GM23248 (cell line): ENCODE measurements around the gene CDH22. TPM values are rescaled to one million over a fixed set of nuclear protein-coding genes. Genes with fewer than 3 reads are reported as not detected.

Experiments
- DNase-seq: peaks from one replicate; pipeline ENCODE4 v3.0.0-alpha.2; 2015
- H2AFZ ChIP-seq: fragments of 200-600 bp; sonication (generic); 2 replicates; pipeline ENCODE4 v1.6.1; 2016; ENCODE audit warnings: antibody characterized with exemption
- H3F3A ChIP-seq: fragments of 200-600 bp; sonication (generic); 2 replicates; pipeline ENCODE4 v1.6.1; 2016; ENCODE audit warnings: mild to moderate bottlenecking, antibody characterized with exemption, mixed run types; ENCODE audit not compliant: insufficient read depth
- H3K27ac ChIP-seq: fragments of 200-600 bp; sonication (generic); 2 replicates; pipeline ENCODE4 v1.5.1; 2016; ENCODE audit warnings: mild to moderate bottlenecking
- H3K27me3 ChIP-seq: fragments of 200-600 bp; sonication (generic); replicated peaks from 2 replicates; pipeline ENCODE4 v1.6.1; 2016; ENCODE audit warnings: mild to moderate bottlenecking; ENCODE audit not compliant: insufficient read depth
- H3K36me3 ChIP-seq: fragments of 200-600 bp; sonication (generic); 2 replicates; pipeline ENCODE4 v1.6.1; 2016; ENCODE audit warnings: low read depth, mild to moderate bottlenecking
- H3K4me1 ChIP-seq: fragments of 200-600 bp; sonication (generic); 2 replicates; pipeline ENCODE4 v1.6.1; 2016; ENCODE audit warnings: mild to moderate bottlenecking; ENCODE audit not compliant: insufficient read depth
- H3K4me2 ChIP-seq: fragments of 200-600 bp; sonication (generic); one replicate; pipeline ENCODE4 v1.6.1; 2016; ENCODE audit warnings: mild to moderate bottlenecking; ENCODE audit not compliant: unreplicated experiment
- H3K4me3 ChIP-seq: fragments of 200-600 bp; sonication (generic); 2 replicates; pipeline ENCODE4 v1.5.1; 2016; ENCODE audit warnings: mild to moderate bottlenecking
- H3K79me2 ChIP-seq: fragments of 200-600 bp; sonication (generic); 2 replicates; pipeline ENCODE4 v1.6.1; 2016; ENCODE audit warnings: mild to moderate bottlenecking; ENCODE audit not compliant: insufficient read depth
- H3K9ac ChIP-seq: fragments of 200-600 bp; sonication (generic); 2 replicates; pipeline ENCODE4 v1.6.1; 2016; ENCODE audit warnings: mild to moderate bottlenecking
- H3K9me2 ChIP-seq: fragments of 200-600 bp; sonication (generic); 2 replicates; pipeline ENCODE4 v1.6.1; 2016; ENCODE audit warnings: mixed run types, mild to moderate bottlenecking, moderate library complexity; ENCODE audit not compliant: insufficient read depth
- H3K9me3 ChIP-seq: fragments of 200-600 bp; sonication (generic); one replicate; pipeline ENCODE4 v1.6.1; 2017; ENCODE audit warnings: low read depth
- H4K20me1 ChIP-seq: fragments of 200-600 bp; sonication (generic); 2 replicates; pipeline ENCODE4 v1.6.0; 2016; ENCODE audit not compliant: insufficient read depth
- EZH2 ChIP-seq: fragments of 200-600 bp; sonication (generic); IDR thresholded peaks from 2 replicates; pipeline ENCODE4 v1.6.1; 2018; ENCODE audit warnings: antibody characterized with exemption, mild to moderate bottlenecking; ENCODE audit not compliant: insufficient read depth, poor library complexity, severe bottlenecking
- EZH2phosphoT487 ChIP-seq: fragments of 200-600 bp; sonication (generic); IDR thresholded peaks from 2 replicates; pipeline ENCODE4 v1.6.1; 2018; ENCODE audit warnings: antibody characterized with exemption, moderate library complexity, mild to moderate bottlenecking, low read depth; ENCODE audit not compliant: insufficient read depth
- WGBS, 2 experiments: methylation state at CpG; one replicate each; pipeline ENCODE4 v1.1.6; 2015 to 2017; ENCODE audit warnings: low lambda C conversion rate in 2 of 2, low coverage in 1 of 2; ENCODE audit errors: missing lambda C conversion rate in 2 of 2; 5-methylcytosine and 5-hydroxymethylcytosine counted together
- in situ Hi-C: fragments of 300-500 bp; cut with MboI; formaldehyde crosslinking; loops from 2 replicates; pipeline ENCODE4 v1.15.0; 2020
- polyA plus RNA-seq: library from polyadenylated mRNA; unstranded; fragments of >200 nt; fragmentation: Nextera tagmentation; extraction: Ambion mirVana; gene quantifications from 2 replicates; pipeline ENCODE4 v1.2.1, GENCODE V29; 2016
- total RNA-seq: library from RNA; depleted of rRNA; stranded (reverse); fragments of >200 nt; shearing (Covaris generic); gene quantifications from 2 replicates; pipeline ENCODE4 v1.2.3, GENCODE V29; 2014

The CDH22 gene
- total and polyA plus RNA-seq, 2 experiments from 2014 or later = not detected

GRCh38 chr20:46334303-46334904 is 26.1 kb upstream of the CDH22 start:
- Histone ChIP-seq H4K20me1 (no peaks in the 10 kb centered on the region), H3K9me2 (no peaks in the 10 kb centered on the region), H3K4me1 (no peaks in the 10 kb centered on the region), H3K9me3 (no peaks in the 10 kb centered on the region), H3F3A (no peaks in the 10 kb centered on the region), H3K36me3 (no peaks in the 10 kb centered on the region), H3K4me2 (no peak overlapping the region), H3K9ac (no peak overlapping the region), H3K27ac (no peak overlapping the region), H3K79me2 (no peaks in the 10 kb centered on the region), H2AFZ (no peak overlapping the region), H3K4me3 (no peak overlapping the region), H3K27me3 (peaks cover 53% of the 10 kb centered on the region)
- DNase-seq = no peak
- in situ Hi-C loops = no loop called here
- TF ChIP-seq EZH2phosphoT487 (no peak), EZH2 (no peak)
- 38 to 40% methylated on average over 9 of the region's 9 CpGs for WGBS, 2 experiments

GRCh38 chr20:46333161-46333991 is 25.1 kb upstream of the CDH22 start:
- H3K4me2 ChIP-seq = no peak overlapping the region
- H3K27me3 ChIP-seq = peaks cover 44% of the 10 kb centered on the region
- no peaks in the 10 kb centered on the region for H3K79me2 ChIP-seq
- no peak overlapping the region for H3K9ac ChIP-seq
- H3K9me2 ChIP-seq = no peaks in the 10 kb centered on the region
- H3K4me1 ChIP-seq = no peaks in the 10 kb centered on the region
- in situ Hi-C loops = no loop called here
- H3K36me3 ChIP-seq = no peaks in the 10 kb centered on the region
- H3F3A ChIP-seq = no peaks in the 10 kb centered on the region
- H4K20me1 ChIP-seq = no peaks in the 10 kb centered on the region
- TF ChIP-seq EZH2 = no peak
- no peak for TF ChIP-seq EZH2phosphoT487
- no peak overlapping the region for H3K27ac ChIP-seq
- DNase-seq = no peak
- H3K4me3 ChIP-seq = no peak overlapping the region
- no peak overlapping the region for H2AFZ ChIP-seq
- no peaks in the 10 kb centered on the region for H3K9me3 ChIP-seq
- 51 to 52% methylated on average over 8 of the region's 8 CpGs for WGBS, 2 experiments

GRCh38 chr20:46332373-46333160 is 24.3 kb upstream of the CDH22 start:
- H2AFZ ChIP-seq = no peak overlapping the region
- H3K4me2 ChIP-seq = no peak overlapping the region
- no peaks in the 10 kb centered on the region for H3K9me2 ChIP-seq
- H3K27ac ChIP-seq = no peak overlapping the region
- TF ChIP-seq EZH2phosphoT487 = no peak
- TF ChIP-seq EZH2 = no peak
- H4K20me1 ChIP-seq = no peaks in the 10 kb centered on the region
- H3K9ac ChIP-seq = no peak overlapping the region
- no peaks in the 10 kb centered on the region for H3K79me2 ChIP-seq
- H3K4me3 ChIP-seq = no peak overlapping the region
- no peak for DNase-seq
- no peaks in the 10 kb centered on the region for H3F3A ChIP-seq
- no peaks in the 10 kb centered on the region for H3K4me1 ChIP-seq
- peaks cover 40% of the 10 kb centered on the region for H3K27me3 ChIP-seq
- in situ Hi-C loops = no loop called here
- H3K9me3 ChIP-seq = no peaks in the 10 kb centered on the region
- H3K36me3 ChIP-seq = no peaks in the 10 kb centered on the region
- WGBS, 2 experiments = 63 to 70% methylated on average over 12 of the region's 12 CpGs

GRCh38 chr20:46331611-46332361 is 23.5 kb upstream of the CDH22 start:
- no peaks in the 10 kb centered on the region for H3K79me2 ChIP-seq
- H3K4me2 ChIP-seq = no peak overlapping the region
- DNase-seq = no peak
- peaks cover 36% of the 10 kb centered on the region for H3K27me3 ChIP-seq
- in situ Hi-C loops = no loop called here
- no peak overlapping the region for H2AFZ ChIP-seq
- WGBS, 2 experiments = 49 to 51% methylated on average over 13 of the region's 13 CpGs
- no peak overlapping the region for H3K9ac ChIP-seq
- H3K4me1 ChIP-seq = no peaks in the 10 kb centered on the region
- H3K4me3 ChIP-seq = no peak overlapping the region
- no peaks in the 10 kb centered on the region for H3K36me3 ChIP-seq
- H3K9me3 ChIP-seq = no peaks in the 10 kb centered on the region
- no peaks in the 10 kb centered on the region for H3K9me2 ChIP-seq
- no peak for TF ChIP-seq EZH2
- TF ChIP-seq EZH2phosphoT487 = no peak
- H3F3A ChIP-seq = no peaks in the 10 kb centered on the region
- H4K20me1 ChIP-seq = no peaks in the 10 kb centered on the region
- H3K27ac ChIP-seq = no peak overlapping the region
